GM10248 (cell line): Measurements from ENCODE around the gene TEDDM1.

ENCODE experiments used
- CTCF ChIA-PET: fragments of 300-600 bp; sonication (Branson Sonifier 250); formaldehyde crosslinking; extraction: SDS; loops from one replicate; lab custom pipeline; 2021; ENCODE audit warnings: antibody characterized with exemption; lab: Yijun Ruan, JAX
- POLR2A ChIA-PET: fragments of 350-650 bp; sonication (Branson Sonifier 250); formaldehyde crosslinking; extraction: SDS; loops from one replicate; lab custom pipeline; 2020; ENCODE audit warnings: antibody characterized with exemption; lab: Yijun Ruan, JAX
- DNase-seq: peaks from one replicate; pipeline ENCODE4 v3.0.0; 2012; ENCODE audit errors: extremely low spot score
- TF ChIP-seq, protein P1 (sequence below): IDR thresholded peaks from 2 replicates; pipeline ENCODE4 v1.5.1; 2012; ENCODE audit warnings: mild to moderate bottlenecking, low read depth; ENCODE audit errors: extremely low read depth, missing control alignments, control extremely low read depth

TEDDM1 gene

DNA sequence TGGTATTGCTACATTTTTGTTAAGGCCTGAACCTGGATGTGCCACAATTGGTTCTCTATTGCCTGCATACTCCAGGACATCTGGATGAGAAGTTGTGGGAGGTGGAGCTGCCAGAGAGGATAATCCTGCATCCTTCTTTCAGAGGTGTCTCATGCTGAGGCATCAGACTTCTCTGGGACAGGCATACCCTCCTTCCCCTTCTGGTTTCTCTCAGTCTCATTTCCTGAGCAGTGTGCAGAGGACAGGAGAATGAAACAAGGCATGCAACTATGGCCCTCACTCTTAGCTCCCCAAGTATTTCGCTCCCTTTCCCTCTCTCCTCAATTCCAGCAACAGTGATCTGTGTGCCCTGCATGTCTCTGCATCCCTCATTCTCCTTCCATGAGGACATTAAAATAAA, 41.9 kb upstream of the TEDDM1 start:
- ChIA-PET POLR2A (no interaction called here), CTCF (interaction anchor here (0.9 to 1.3 kb wide), 3 partner anchors 15 to 341 kb away, joined by 4 to 6 read pairs (median 4); no protein-coding TSS in a partner anchor)
- TF ChIP-seq, protein P1, sequence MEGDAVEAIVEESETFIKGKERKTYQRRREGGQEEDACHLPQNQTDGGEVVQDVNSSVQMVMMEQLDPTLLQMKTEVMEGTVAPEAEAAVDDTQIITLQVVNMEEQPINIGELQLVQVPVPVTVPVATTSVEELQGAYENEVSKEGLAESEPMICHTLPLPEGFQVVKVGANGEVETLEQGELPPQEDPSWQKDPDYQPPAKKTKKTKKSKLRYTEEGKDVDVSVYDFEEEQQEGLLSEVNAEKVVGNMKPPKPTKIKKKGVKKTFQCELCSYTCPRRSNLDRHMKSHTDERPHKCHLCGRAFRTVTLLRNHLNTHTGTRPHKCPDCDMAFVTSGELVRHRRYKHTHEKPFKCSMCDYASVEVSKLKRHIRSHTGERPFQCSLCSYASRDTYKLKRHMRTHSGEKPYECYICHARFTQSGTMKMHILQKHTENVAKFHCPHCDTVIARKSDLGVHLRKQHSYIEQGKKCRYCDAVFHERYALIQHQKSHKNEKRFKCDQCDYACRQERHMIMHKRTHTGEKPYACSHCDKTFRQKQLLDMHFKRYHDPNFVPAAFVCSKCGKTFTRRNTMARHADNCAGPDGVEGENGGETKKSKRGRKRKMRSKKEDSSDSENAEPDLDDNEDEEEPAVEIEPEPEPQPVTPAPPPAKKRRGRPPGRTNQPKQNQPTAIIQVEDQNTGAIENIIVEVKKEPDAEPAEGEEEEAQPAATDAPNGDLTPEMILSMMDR, result no peak
- DNase-seq, result no peak

DNA sequence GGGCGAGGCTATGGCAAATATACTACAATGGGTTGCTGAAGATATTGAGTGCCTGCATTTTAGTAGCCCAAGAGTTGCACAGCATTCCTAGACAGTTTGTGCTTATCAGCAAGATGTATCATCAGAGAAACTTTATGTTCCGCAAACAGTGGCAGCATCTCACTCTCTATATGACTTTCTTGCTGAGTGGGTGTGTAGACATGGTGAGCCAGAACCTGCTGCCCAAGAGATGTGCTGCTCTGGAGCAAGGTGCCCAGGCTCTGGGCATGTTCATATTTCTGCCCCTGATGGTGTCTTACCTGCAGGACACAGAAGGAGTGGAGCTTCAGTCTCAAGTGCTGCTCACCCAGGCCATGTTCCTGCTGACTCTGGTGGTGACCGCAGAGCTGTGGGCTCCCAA, 41.3 kb upstream of the TEDDM1 start:
- TF ChIP-seq, protein P1, result no peak
- ChIA-PET POLR2A (no interaction called here), CTCF (interaction anchor here (0.9 to 1.3 kb wide), 3 partner anchors 14 to 341 kb away, joined by 4 to 6 read pairs (median 4); no protein-coding TSS in a partner anchor)
- DNase-seq, result no peak

DNA sequence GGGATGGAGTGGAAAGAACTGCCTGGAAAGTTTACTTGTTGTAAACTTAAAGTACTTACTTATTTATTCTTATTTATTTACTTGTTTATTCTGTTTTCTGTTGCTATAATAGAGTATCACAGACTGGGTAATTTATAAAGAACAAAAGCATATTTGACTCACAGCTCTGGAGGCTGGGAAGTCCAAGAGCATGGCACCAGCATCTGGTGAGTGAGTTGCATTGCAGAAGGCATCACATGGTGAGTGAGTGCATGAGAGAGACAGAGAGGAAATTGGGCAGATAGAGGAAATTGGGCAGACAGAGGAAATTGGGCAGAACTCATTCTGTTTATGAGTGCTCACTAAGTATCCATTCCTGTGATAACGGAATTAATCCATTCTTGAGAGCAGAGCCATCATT, 37.9 kb upstream of the TEDDM1 start:
- DNase-seq, result no peak
- POLR2A ChIA-PET, result no interaction called here
- CTCF ChIA-PET, result interaction anchor here (1.2 to 2.3 kb wide), 4 partner anchors 9 to 348 kb away, joined by 3 to 8 read pairs (median 4); no protein-coding TSS in a partner anchor
- TF ChIP-seq, protein P1, result no peak

DNA sequence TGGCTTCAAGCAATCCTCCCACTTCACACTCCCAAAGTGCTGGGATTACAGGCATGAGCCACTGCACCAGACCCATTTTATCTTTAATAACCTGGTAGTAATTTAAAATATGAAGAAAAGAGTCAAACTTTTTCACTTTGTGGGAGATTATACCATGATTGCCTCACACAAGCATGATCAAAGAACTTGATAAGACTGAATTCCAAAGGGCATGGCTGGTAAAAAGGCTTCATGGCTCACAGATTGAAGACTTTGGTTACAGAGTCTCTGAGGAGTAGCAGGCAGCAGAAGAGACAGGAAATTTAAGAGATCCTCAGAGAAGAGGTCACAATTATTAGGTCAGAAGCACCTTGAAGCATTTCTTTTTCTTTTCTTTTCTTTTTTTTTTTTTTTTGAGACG, 33.1 kb upstream of the TEDDM1 start:
- DNase-seq, result no peak
- ChIA-PET CTCF (interaction anchor here (1.1 to 1.5 kb wide), 3 partner anchors 10 to 353 kb away, joined by 3 to 4 read pairs (median 4); no protein-coding TSS in a partner anchor), POLR2A (no interaction called here)
- TF ChIP-seq, protein P1, result no peak

DNA sequence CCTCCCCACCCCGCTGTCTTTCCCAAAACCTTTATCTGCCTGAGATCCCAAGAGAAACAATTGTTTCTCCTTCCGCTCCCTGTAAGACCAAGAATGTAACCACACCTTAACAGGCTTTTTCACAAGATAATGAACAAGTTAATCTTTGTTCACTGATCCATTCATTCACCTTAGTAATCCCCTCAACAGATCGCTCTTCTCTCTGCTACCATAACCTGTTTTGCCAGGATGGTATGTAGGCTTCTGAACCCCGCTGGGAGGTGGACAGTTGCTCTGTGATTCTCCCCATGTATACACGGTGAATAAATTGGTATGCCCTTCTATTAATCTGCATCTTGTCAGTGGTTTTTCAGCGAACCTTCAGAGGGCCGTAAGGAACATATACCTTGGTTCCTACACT, 30.8 kb upstream of the TEDDM1 start:
- DNase-seq, result no peak
- TF ChIP-seq, protein P1, result no peak
- POLR2A ChIA-PET, result no interaction called here
- CTCF ChIA-PET, result interaction anchor here (1.1 to 2.7 kb wide), 3 partner anchors 12 to 26 kb away, joined by 3 to 8 read pairs (median 3); no protein-coding TSS in a partner anchor

DNA sequence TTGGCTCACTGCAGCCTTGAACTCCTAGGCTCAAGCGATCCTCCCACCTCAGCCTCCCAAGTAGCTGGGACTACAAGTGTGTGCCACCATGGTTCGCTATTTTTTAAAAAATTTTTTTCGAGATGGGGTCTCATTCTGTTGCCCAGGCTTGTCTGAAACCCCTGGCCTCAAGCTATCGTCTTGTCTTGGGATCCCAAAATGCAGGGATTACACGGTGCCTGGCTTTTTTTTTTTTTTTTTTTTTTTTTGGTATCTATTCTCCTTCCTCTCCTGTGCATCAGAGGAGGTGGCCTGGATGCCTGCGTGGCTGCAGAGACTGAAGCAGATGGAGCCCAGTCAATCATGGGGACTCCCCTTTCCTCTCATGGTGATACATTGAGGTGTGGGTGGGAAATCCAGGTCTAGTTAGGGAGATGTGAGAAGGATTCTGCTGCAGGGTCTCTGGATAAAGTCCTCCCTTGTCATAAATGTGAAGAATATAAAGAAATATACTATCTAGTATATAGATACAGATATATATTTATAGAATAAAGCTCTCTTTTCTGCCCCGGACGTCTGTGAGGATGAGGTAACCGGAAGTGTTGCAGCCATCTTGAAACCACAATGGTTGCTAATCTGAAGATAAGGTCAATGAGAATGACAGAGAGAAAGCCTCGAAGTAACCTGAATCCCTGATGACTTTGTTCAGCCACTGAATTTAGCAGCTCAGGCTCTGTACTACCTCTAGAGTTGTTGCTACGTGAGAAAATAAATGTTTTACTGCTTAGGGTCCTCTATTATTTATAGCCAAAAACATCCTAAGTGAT, 30.0 kb upstream of the TEDDM1 start:
- POLR2A ChIA-PET, result no interaction called here

More for the DNA sequence above, 30.0 kb upstream of the TEDDM1 start:
- TF ChIP-seq, protein P1, result no peak
- no peak for DNase-seq
- CTCF ChIA-PET, result interaction anchor here (1.0 to 2.7 kb wide), 4 partner anchors 11 to 352 kb away, joined by 3 to 8 read pairs (median 4); no protein-coding TSS in a partner anchor
